ENCODE results near the gene OPN1LW. TPM values are rescaled to one million over a fixed set of nuclear protein-coding genes. Genes with fewer than 3 reads are reported as not detected.
"Not testable (repeated sequence)": the region's sequence is repeated elsewhere in the genome, so short reads cannot be mapped to it uniquely, and the experiment has no call there.

Gene OPN1LW
- total RNA-seq, 1 donor from 2014 or later, result not detected

DNA sequence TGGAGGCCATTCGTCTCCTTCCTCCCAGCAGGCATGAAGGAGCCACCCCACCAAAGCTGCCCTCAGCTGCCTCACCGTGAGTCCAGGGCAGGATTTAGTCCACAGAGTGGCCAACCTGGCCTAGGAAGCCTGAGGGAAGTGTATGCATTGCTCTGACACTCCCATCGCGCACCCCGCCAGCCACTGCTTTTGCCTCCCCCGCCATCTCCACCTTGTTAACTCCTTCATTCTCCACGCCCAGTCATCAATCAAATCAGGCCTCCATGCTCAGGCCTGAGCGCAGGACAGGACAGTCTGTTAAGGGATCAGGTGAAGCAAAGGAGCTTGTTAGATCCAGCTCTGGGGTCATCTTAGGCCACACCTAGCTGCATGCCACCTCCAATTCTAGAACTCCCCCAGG lies 48.8 kb downstream of the OPN1LW start:
- H3K9me3 Mint-ChIP-seq; H3K4me1 Mint-ChIP-seq; H3K4me3 Mint-ChIP-seq; H3K27ac Mint-ChIP-seq (ENCODE audit: unreplicated experiment); H3K36me3 Mint-ChIP-seq (ENCODE audit: low read depth); DNase-seq (ENCODE audit: low read depth, low spot score); H3K27me3 Mint-ChIP-seq (ENCODE audit: low read depth): not testable (repeated sequence)

DNA sequence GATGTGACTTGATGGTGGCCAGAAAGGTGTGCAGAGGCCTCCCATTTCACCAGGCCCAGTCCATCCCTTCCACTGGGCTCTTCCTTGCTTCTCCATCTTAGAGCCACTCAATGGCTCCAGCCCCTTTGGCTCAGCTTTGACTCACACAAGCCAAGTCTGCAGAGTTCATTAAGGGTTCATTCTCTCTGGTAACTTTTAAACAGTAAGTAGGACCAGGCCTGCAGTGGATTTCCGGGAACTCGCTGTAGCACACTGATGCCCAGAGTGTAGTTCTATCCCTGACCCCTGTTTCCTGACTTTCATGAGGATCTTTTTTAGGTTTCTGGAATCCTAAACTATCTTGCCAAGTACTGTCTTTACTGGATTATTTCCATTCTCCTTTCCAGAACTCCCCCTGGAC lies 50.3 kb downstream of the OPN1LW start:
- H3K4me3 Mint-ChIP-seq; H3K27ac Mint-ChIP-seq (ENCODE audit: unreplicated experiment); H3K36me3 Mint-ChIP-seq (ENCODE audit: low read depth); DNase-seq (ENCODE audit: low read depth, low spot score); H3K9me3 Mint-ChIP-seq; H3K4me1 Mint-ChIP-seq; H3K27me3 Mint-ChIP-seq (ENCODE audit: low read depth): not testable (repeated sequence)

DNA sequence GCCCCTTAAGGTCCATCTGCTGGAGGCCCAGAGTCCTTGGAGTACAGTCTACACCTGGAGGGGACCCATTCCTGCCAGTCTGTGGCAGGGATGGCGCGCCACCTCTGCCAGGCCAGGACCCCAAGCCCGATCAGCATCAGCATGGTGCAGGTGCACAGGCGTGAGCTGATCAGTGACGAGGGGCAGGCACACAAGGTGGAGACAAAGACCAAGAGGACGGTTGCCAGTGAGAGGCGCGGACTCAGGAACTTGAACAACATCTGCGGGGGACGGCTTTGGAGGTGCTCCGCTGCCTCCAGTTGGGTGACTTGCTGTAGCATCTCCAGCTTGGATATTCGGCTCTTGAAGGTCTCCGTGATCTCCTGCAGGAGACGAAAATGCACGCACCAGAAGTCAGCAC lies 52.4 kb downstream of the OPN1LW start:
- not testable (repeated sequence) for H3K27me3 Mint-ChIP-seq (ENCODE audit: low read depth); H3K27ac Mint-ChIP-seq (ENCODE audit: unreplicated experiment); DNase-seq (ENCODE audit: low read depth, low spot score); H3K4me3 Mint-ChIP-seq; H3K36me3 Mint-ChIP-seq (ENCODE audit: low read depth); H3K9me3 Mint-ChIP-seq; H3K4me1 Mint-ChIP-seq

Other genes with a start within 250 kb of the OPN1LW start
- not detected in 2 replicates for gene AVPR2, start 239.6 kb upstream of the OPN1LW start, total RNA-seq
- 10.2 and 10.7 TPM in 2 replicates for gene ARHGAP4, start 218.0 kb upstream of the OPN1LW start, total RNA-seq
- gene NAA10, start 209.2 kb upstream of the OPN1LW start, total RNA-seq, result 116 and 124 TPM in 2 replicates
- 11.4 and 11.8 TPM in 2 replicates for gene RENBP, start 199.6 kb upstream of the OPN1LW start, total RNA-seq
- gene HCFC1, start 172.4 kb upstream of the OPN1LW start, total RNA-seq, result 168 and 173 TPM in 2 replicates
- gene TMEM187, start 171.5 kb upstream of the OPN1LW start, total RNA-seq, result 8.0 and 14.0 TPM in 2 replicates
- 119 and 127 TPM in 2 replicates for gene IRAK1, start 124.3 kb upstream of the OPN1LW start, total RNA-seq
- gene MECP2, start 46.5 kb upstream of the OPN1LW start, total RNA-seq, result 49.1 and 51.0 TPM in 2 replicates
- not detected in 2 replicates for gene OPN1MW, start 38.4 kb downstream of the OPN1LW start, total RNA-seq
- gene OPN1MW2, start 75.5 kb downstream of the OPN1LW start, total RNA-seq, result not detected in 2 replicates
- not detected in 2 replicates for gene OPN1MW3, start 113.3 kb downstream of the OPN1LW start, total RNA-seq
- gene TEX28, start 150.9 kb downstream of the OPN1LW start, total RNA-seq, result not detected in 2 replicates
- gene TKTL1, start 151.6 kb downstream of the OPN1LW start, total RNA-seq, result 0.91 and 1.1 TPM in 2 replicates
- 786 and 809 TPM in 2 replicates for gene FLNA, start 230.4 kb downstream of the OPN1LW start, total RNA-seq
- 54.3 and 56.8 TPM in 2 replicates for gene EMD, start 235.1 kb downstream of the OPN1LW start, total RNA-seq

Measured in neural crest cell (in vitro differentiated cells).